H9 (cell line): ENCODE data around the gene NBL1. TPM values are rescaled to one million over a fixed set of nuclear protein-coding genes. Genes with fewer than 3 reads are reported as not detected.

Experiments
- DNase-seq: peaks from one replicate; pipeline ENCODE4 v3.0.0-alpha.2; 2017
- H2AFZ ChIP-seq: one replicate; pipeline ENCODE4 v1.6.1; 2013; ENCODE audit warnings: mild to moderate bottlenecking, low read length, control low read depth, moderate library complexity
- H2AK5ac ChIP-seq: 2 replicates; pipeline ENCODE4 v1.6.1; 2013; ENCODE audit warnings: low read length, control low read depth, mixed read lengths; ENCODE audit not compliant: insufficient read length
- H2BK120ac ChIP-seq: one replicate; pipeline ENCODE4 v1.6.1; 2013; ENCODE audit warnings: low read depth, mild to moderate bottlenecking, low read length, control low read depth, inconsistent platforms; ENCODE audit not compliant: poor library complexity, severe bottlenecking
- H2BK12ac ChIP-seq: 2 replicates; pipeline ENCODE4 v1.6.1; 2013; ENCODE audit warnings: low read length, control low read depth, mixed read lengths, low read depth; ENCODE audit not compliant: insufficient read length
- H2BK15ac ChIP-seq: 2 replicates; pipeline ENCODE4 v1.6.1; 2013; ENCODE audit warnings: low read depth, low read length, control low read depth
- H2BK20ac ChIP-seq: one replicate; pipeline ENCODE4 v1.6.1; 2013; ENCODE audit warnings: low read depth, mild to moderate bottlenecking, low read length, control low read depth, inconsistent platforms; ENCODE audit not compliant: poor library complexity, severe bottlenecking
- H2BK5ac ChIP-seq: 2 replicates; pipeline ENCODE4 v1.6.1; 2013; ENCODE audit warnings: low read length, control low read depth, mixed read lengths; ENCODE audit not compliant: insufficient read length
- H3K14ac ChIP-seq: 2 replicates; pipeline ENCODE4 v1.6.1; 2013; ENCODE audit warnings: low read length, control low read depth; ENCODE audit not compliant: insufficient read depth
- H3K18ac ChIP-seq: 2 replicates; pipeline ENCODE4 v1.6.1; 2013; ENCODE audit warnings: low read depth, mild to moderate bottlenecking, mixed read lengths, low read length, control low read depth; ENCODE audit not compliant: insufficient read length
- H3K23ac ChIP-seq: 2 replicates; pipeline ENCODE4 v1.6.1; 2013; ENCODE audit warnings: low read length, control low read depth, mixed read lengths, low read depth; ENCODE audit not compliant: insufficient read length
- H3K23me2 ChIP-seq: 2 replicates; pipeline ENCODE4 v1.6.1; 2013; ENCODE audit warnings: low read depth, mild to moderate bottlenecking, mixed read lengths, low read length, control low read depth; ENCODE audit not compliant: insufficient read length, poor library complexity, severe bottlenecking
- H3K27ac ChIP-seq: 2 replicates; pipeline ENCODE4 v1.5.1; 2013; ENCODE audit warnings: low read length, control low read depth, mixed read lengths, low read depth; ENCODE audit not compliant: insufficient read length
- H3K27me3 ChIP-seq: 2 replicates; pipeline ENCODE4 v1.6.1; 2013; ENCODE audit warnings: low read length, control low read depth, inconsistent platforms; ENCODE audit not compliant: insufficient read depth
- H3K4ac ChIP-seq: 2 replicates; pipeline ENCODE4 v1.6.1; 2013; ENCODE audit warnings: low read depth, mild to moderate bottlenecking, control low read depth, inconsistent platforms, low read length, moderate library complexity
- H3K4me1 ChIP-seq: 2 replicates; pipeline ENCODE4 v1.6.1; 2013; ENCODE audit warnings: low read length, control low read depth, inconsistent platforms; ENCODE audit not compliant: insufficient read depth
- H3K4me2 ChIP-seq: 2 replicates; pipeline ENCODE4 v1.6.1; 2013; ENCODE audit warnings: low read length, control low read depth, mixed read lengths; ENCODE audit not compliant: insufficient read length, insufficient read depth
- H3K56ac ChIP-seq: 2 replicates; pipeline ENCODE4 v1.6.1; 2013; ENCODE audit warnings: low read depth, mild to moderate bottlenecking, mixed read lengths, low read length, control low read depth; ENCODE audit not compliant: insufficient read length
- H3K79me1 ChIP-seq: 2 replicates; pipeline ENCODE4 v1.6.1; 2013; ENCODE audit warnings: low read depth, mild to moderate bottlenecking, moderate library complexity, low read length, control low read depth, inconsistent platforms; ENCODE audit not compliant: insufficient read depth, poor library complexity, severe bottlenecking
- H3K79me2 ChIP-seq: 2 replicates; pipeline ENCODE4 v1.6.1; 2013; ENCODE audit warnings: low read length, control low read depth, inconsistent platforms; ENCODE audit not compliant: insufficient read depth
- H3K9ac ChIP-seq: 2 replicates; pipeline ENCODE4 v1.6.1; 2013; ENCODE audit warnings: low read length, control low read depth, mixed read lengths; ENCODE audit not compliant: insufficient read length; ENCODE audit errors: extremely low read depth
- H3K9me3 ChIP-seq: one replicate; pipeline ENCODE4 v1.6.1; 2013; ENCODE audit warnings: low read depth, low read length, inconsistent platforms; ENCODE audit not compliant: control insufficient read depth
- H3T11ph ChIP-seq: one replicate; pipeline ENCODE4 v1.6.1; 2013; ENCODE audit warnings: mild to moderate bottlenecking, low read length, control low read depth, inconsistent platforms
- H4K20me1 ChIP-seq: one replicate; pipeline ENCODE4 v1.6.1; 2013; ENCODE audit not compliant: control insufficient read depth, insufficient read length, insufficient read depth
- H4K5ac ChIP-seq: 2 replicates; pipeline ENCODE4 v1.6.1; 2013; ENCODE audit warnings: low read depth, mild to moderate bottlenecking, mixed read lengths, low read length, control low read depth; ENCODE audit not compliant: insufficient read length
- H4K8ac ChIP-seq: replicated peaks from 2 replicates; pipeline ENCODE4 v1.6.1; 2013; ENCODE audit warnings: low read length, control low read depth, mixed read lengths, low read depth; ENCODE audit not compliant: insufficient read length
- H4K91ac ChIP-seq: 2 replicates; pipeline ENCODE4 v1.6.1; 2013; ENCODE audit warnings: low read depth, mild to moderate bottlenecking, moderate library complexity, mixed read lengths, low read length, control low read depth; ENCODE audit not compliant: insufficient read length
- H3K27ac Mint-ChIP-seq, 3 experiments: 2 replicates in 2 of 3; 3 replicates in 1 of 3; pipeline ENCODE4 v1.8.0; 2020 to 2021; ENCODE audit warnings: mixed read lengths in 3 of 3, mild to moderate bottlenecking in 1 of 3, moderate library complexity in 1 of 3
- H3K27me3 Mint-ChIP-seq: 2 replicates; pipeline ENCODE4 v1.8.0; 2021; ENCODE audit warnings: low read depth, mild to moderate bottlenecking, moderate library complexity, mixed read lengths
- H3K36me3 Mint-ChIP-seq, 3 experiments: 2 replicates in 2 of 3; 3 replicates in 1 of 3; pipeline ENCODE4 v1.8.0; 2020 to 2021; ENCODE audit warnings: low read depth in 3 of 3, mixed read lengths in 3 of 3; ENCODE audit not compliant: insufficient read depth in 1 of 3
- H3K4me1 Mint-ChIP-seq, 2 experiments: 2 replicates each; pipeline ENCODE4 v1.8.0; 2020; ENCODE audit warnings: mixed read lengths in 2 of 2
- H3K4me3 Mint-ChIP-seq, 2 experiments: 2 replicates in 1 of 2; 3 replicates in 1 of 2; pipeline ENCODE4 v1.8.0; 2020 to 2021; ENCODE audit warnings: mild to moderate bottlenecking in 2 of 2, mixed read lengths in 2 of 2, moderate library complexity in 1 of 2
- H3K9me3 Mint-ChIP-seq, 2 experiments: 2 replicates in 1 of 2; 3 replicates in 1 of 2; pipeline ENCODE4 v1.8.0; 2020; ENCODE audit warnings: mild to moderate bottlenecking in 2 of 2, mixed read lengths in 2 of 2, moderate library complexity in 1 of 2
- CTCF ChIP-seq: fragments of 200-600 bp; sonication (generic); conservative IDR thresholded peaks from 3 replicates; pipeline ENCODE4 v1.8.0; 2021; ENCODE audit warnings: antibody characterized with exemption, mild to moderate bottlenecking
- whole genome bisulfite sequencing: extraction: QIAGEN DNeasy Blood & Tissue Kit; methylation state at CpG from one replicate; pipeline ENCODE4 v1.1.7; 2013; ENCODE audit warnings: missing lambda C conversion rate, low lambda C conversion rate, mixed read lengths; ENCODE audit not compliant: insufficient read length; ENCODE audit errors: extremely low coverage; 5-methylcytosine and 5-hydroxymethylcytosine counted together
- total RNA-seq: library from RNA; stranded (reverse); gene quantifications from 2 replicates; pipeline ENCODE4 v1.2.1, GENCODE V29; 2021

NBL1 gene
- total RNA-seq, 1 experiment from 2014 or later = 6.4 TPM

- no peak overlapping the region for H2BK20ac ChIP-seq
- H2BK15ac ChIP-seq = no peak overlapping the region
- H3K18ac ChIP-seq = no peak overlapping the region
- H2BK120ac ChIP-seq = no peak overlapping the region
- no peak overlapping the region for H3K14ac ChIP-seq
- no peak overlapping the region for H2BK12ac ChIP-seq
- H4K91ac ChIP-seq = no peak overlapping the region
- H3K56ac ChIP-seq = no peak overlapping the region
- no peak overlapping the region for H3T11ph ChIP-seq
- Mint-ChIP-seq H3K9me3 (peaks cover 0 to 4% of the 10 kb centered on the region in 2 experiments; a peak in 2 of 5 replicates), H3K27ac (no peak overlapping the region), H3K36me3 (peaks cover 0 to 4% (median 0%) of the 10 kb centered on the region in 3 experiments; a peak in 2 of 7 replicates), H3K4me1 (peaks cover 28 to 48% of the 10 kb centered on the region in 2 experiments), H3K4me3 (no peak overlapping the region), H3K27me3 (peaks cover 7% of the 10 kb centered on the region)
- TF ChIP-seq CTCF = no peak
- H3K79me1 ChIP-seq = no peaks in the 10 kb centered on the region
- H3K9me3 ChIP-seq = no peaks in the 10 kb centered on the region
- no peak overlapping the region for H3K4me2 ChIP-seq
- H3K79me2 ChIP-seq = no peaks in the 10 kb centered on the region
- no peak overlapping the region for H3K4ac ChIP-seq
- H2AFZ ChIP-seq = no peak overlapping the region
- no peaks in the 10 kb centered on the region; the same call in 1 of the 2 replicates for H3K4me1 ChIP-seq
- no peak overlapping the region for H3K23ac ChIP-seq
- WGBS = no CpG with 5 or more reads among the region's 2 CpGs
- no peak overlapping the region for H4K8ac ChIP-seq
- no peak overlapping the region for H2BK5ac ChIP-seq
- no peak overlapping the region for H2AK5ac ChIP-seq
- no peaks in the 10 kb centered on the region for H3K23me2 ChIP-seq
- H3K27ac ChIP-seq = no peak overlapping the region
- no peaks in the 10 kb centered on the region for H3K27me3 ChIP-seq
- H3K9ac ChIP-seq = no peak overlapping the region
- no peak overlapping the region for H4K5ac ChIP-seq
- H4K20me1 ChIP-seq = no peaks in the 10 kb centered on the region
- no peak for DNase-seq
Measured at GRCh38 chr1:19684677-19685076, 40.6 kb downstream of the NBL1 start.
